Astrocyte of the cerebellum (primary cell): ENCODE data around the gene CDK9.

ENCODE experiments used
- DNase-seq: peaks from one replicate; pipeline ENCODE4 v3.0.0-alpha.2; 2011; ENCODE audit warnings: low read depth
- H3K4me3 ChIP-seq: 2 replicates; pipeline ENCODE4 v1.5.1; 2011; ENCODE audit warnings: mild to moderate bottlenecking, low read depth, low read length, moderate library complexity
- CTCF ChIP-seq: IDR thresholded peaks from 2 replicates; pipeline ENCODE4 v1.5.1; 2012; ENCODE audit warnings: low read length, low read depth, moderate library complexity, mild to moderate bottlenecking; ENCODE audit errors: missing control alignments
- in situ Hi-C: cut with HindIII; loops from 2 replicates; pipeline ENCODE4 v1.10.0; 2017; ENCODE audit warnings: low sequenced_read_pairs

CDK9 gene

GRCh38 chr9:127786773-127787104 is 905 bp downstream of the CDK9 start:
- in situ Hi-C loops, result no loop called here
- DNase-seq, result no peak
- peak; percentile 60 for TF ChIP-seq CTCF
- peak overlapping the region; percentile 93 for H3K4me3 ChIP-seq

- DNase-seq, result no peak
- H3K4me3 ChIP-seq, result no peak overlapping the region
- in situ Hi-C loops, result no loop called here
- no peak for TF ChIP-seq CTCF
These were observed 2.6 kb downstream of the CDK9 start for GRCh38 chr9:127788337-127789011.

- no peak for DNase-seq
- no peak for TF ChIP-seq CTCF
- no peak overlapping the region for H3K4me3 ChIP-seq
- in situ Hi-C loops, result no loop called here
These were observed 3.3 kb downstream of the CDK9 start for GRCh38 chr9:127789179-127789578.

- no peak for TF ChIP-seq CTCF
- H3K4me3 ChIP-seq, result no peak overlapping the region
- in situ Hi-C loops, result no loop called here
- no peak for DNase-seq
These were observed 4.4 kb downstream of the CDK9 start for GRCh38 chr9:127790094-127790855.

- TF ChIP-seq CTCF, result no peak
- no peak for DNase-seq
- H3K4me3 ChIP-seq, result no peak overlapping the region
- in situ Hi-C loops, result no loop called here
These were observed 5.3 kb downstream of the CDK9 start for GRCh38 chr9:127791085-127791484.

- in situ Hi-C loops, result no loop called here
- TF ChIP-seq CTCF, result no peak
- no peak for DNase-seq
- no peak overlapping the region for H3K4me3 ChIP-seq
These were observed 6.7 kb downstream of the CDK9 start for GRCh38 chr9:127792417-127793031.
